HL-60 (cell line): ENCODE data around the gene IPPK.

Experiments used
- DNase-seq, 2 experiments: peaks; one replicate each; pipeline ENCODE4 v3.0.0-alpha.2; 2010 to 2020; ENCODE audit warnings: low read depth in 1 of 2, low spot score in 1 of 2
- H3K27ac ChIP-seq: fragments of 250-450 bp; sonication (Bioruptor Pico); replicated peaks from 2 replicates; pipeline ENCODE4 v1.5.1; 2020; ENCODE audit warnings: mild to moderate bottlenecking, moderate library complexity
- H3K27me3 ChIP-seq: fragments of 250-450 bp; sonication (Bioruptor Pico); 2 replicates; pipeline ENCODE4 v1.5.1; 2021; ENCODE audit warnings: mild to moderate bottlenecking, moderate library complexity; ENCODE audit not compliant: insufficient read depth, poor library complexity, severe bottlenecking
- H3K4me3 ChIP-seq: replicated peaks from 2 replicates; pipeline ENCODE4 v1.5.1; 2011; ENCODE audit warnings: mild to moderate bottlenecking, control low read depth, low read length; ENCODE audit not compliant: insufficient read depth
- GABPA ChIP-seq: IDR thresholded peaks from 2 replicates; pipeline ENCODE4 v1.6.1; 2012; ENCODE audit warnings: low read depth
- POLR2AphosphoS5 ChIP-seq: IDR thresholded peaks from 2 replicates; pipeline ENCODE4 v1.6.1; 2012; ENCODE audit warnings: low read depth
- SPI1 ChIP-seq: IDR thresholded peaks from 2 replicates; pipeline ENCODE4 v1.6.1; 2012; ENCODE audit warnings: low read depth, mild to moderate bottlenecking, borderline replicate concordance
- TF ChIP-seq, protein P1 (sequence below): IDR thresholded peaks from one replicate; pipeline ENCODE4 v1.5.1; 2011; ENCODE audit warnings: low read length, control low read depth, inconsistent platforms; ENCODE audit not compliant: insufficient read depth
- TF ChIP-seq, protein P2 (sequence below): IDR thresholded peaks from 2 replicates; pipeline ENCODE4 v1.6.1; 2012; ENCODE audit warnings: low read depth; ENCODE audit not compliant: insufficient replicate concordance

IPPK gene

DNA sequence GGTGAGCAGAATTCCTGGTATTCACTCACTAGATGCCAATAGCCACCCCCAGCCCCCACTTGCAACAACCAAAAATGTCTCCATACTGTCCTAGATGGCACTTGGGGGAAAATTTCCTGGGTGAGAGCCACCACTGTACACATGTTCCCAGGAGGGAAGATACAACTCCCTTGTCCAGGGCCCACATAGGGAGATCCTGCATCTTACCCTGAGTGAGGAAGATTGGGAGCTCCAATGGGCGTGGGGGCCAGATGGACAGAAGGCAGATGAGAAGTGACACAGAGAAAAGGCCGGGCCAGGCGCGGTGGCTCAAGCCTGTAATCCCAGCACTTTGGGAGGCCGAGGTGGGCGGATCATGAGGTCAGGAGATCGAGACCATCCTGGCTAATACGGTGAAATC, 12.3 kb upstream of the IPPK start:
- TF ChIP-seq POLR2AphosphoS5 (no peak), GABPA (no peak), SPI1 (no peak)
- TF ChIP-seq, protein P1, sequence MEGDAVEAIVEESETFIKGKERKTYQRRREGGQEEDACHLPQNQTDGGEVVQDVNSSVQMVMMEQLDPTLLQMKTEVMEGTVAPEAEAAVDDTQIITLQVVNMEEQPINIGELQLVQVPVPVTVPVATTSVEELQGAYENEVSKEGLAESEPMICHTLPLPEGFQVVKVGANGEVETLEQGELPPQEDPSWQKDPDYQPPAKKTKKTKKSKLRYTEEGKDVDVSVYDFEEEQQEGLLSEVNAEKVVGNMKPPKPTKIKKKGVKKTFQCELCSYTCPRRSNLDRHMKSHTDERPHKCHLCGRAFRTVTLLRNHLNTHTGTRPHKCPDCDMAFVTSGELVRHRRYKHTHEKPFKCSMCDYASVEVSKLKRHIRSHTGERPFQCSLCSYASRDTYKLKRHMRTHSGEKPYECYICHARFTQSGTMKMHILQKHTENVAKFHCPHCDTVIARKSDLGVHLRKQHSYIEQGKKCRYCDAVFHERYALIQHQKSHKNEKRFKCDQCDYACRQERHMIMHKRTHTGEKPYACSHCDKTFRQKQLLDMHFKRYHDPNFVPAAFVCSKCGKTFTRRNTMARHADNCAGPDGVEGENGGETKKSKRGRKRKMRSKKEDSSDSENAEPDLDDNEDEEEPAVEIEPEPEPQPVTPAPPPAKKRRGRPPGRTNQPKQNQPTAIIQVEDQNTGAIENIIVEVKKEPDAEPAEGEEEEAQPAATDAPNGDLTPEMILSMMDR = no peak
- TF ChIP-seq, protein P2, sequence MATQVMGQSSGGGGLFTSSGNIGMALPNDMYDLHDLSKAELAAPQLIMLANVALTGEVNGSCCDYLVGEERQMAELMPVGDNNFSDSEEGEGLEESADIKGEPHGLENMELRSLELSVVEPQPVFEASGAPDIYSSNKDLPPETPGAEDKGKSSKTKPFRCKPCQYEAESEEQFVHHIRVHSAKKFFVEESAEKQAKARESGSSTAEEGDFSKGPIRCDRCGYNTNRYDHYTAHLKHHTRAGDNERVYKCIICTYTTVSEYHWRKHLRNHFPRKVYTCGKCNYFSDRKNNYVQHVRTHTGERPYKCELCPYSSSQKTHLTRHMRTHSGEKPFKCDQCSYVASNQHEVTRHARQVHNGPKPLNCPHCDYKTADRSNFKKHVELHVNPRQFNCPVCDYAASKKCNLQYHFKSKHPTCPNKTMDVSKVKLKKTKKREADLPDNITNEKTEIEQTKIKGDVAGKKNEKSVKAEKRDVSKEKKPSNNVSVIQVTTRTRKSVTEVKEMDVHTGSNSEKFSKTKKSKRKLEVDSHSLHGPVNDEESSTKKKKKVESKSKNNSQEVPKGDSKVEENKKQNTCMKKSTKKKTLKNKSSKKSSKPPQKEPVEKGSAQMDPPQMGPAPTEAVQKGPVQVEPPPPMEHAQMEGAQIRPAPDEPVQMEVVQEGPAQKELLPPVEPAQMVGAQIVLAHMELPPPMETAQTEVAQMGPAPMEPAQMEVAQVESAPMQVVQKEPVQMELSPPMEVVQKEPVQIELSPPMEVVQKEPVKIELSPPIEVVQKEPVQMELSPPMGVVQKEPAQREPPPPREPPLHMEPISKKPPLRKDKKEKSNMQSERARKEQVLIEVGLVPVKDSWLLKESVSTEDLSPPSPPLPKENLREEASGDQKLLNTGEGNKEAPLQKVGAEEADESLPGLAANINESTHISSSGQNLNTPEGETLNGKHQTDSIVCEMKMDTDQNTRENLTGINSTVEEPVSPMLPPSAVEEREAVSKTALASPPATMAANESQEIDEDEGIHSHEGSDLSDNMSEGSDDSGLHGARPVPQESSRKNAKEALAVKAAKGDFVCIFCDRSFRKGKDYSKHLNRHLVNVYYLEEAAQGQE = no peak
- no peak overlapping the region for H3K27ac ChIP-seq
- H3K27me3 ChIP-seq = no peaks in the 10 kb centered on the region
- DNase-seq = no peak
- no peak overlapping the region for H3K4me3 ChIP-seq

DNA sequence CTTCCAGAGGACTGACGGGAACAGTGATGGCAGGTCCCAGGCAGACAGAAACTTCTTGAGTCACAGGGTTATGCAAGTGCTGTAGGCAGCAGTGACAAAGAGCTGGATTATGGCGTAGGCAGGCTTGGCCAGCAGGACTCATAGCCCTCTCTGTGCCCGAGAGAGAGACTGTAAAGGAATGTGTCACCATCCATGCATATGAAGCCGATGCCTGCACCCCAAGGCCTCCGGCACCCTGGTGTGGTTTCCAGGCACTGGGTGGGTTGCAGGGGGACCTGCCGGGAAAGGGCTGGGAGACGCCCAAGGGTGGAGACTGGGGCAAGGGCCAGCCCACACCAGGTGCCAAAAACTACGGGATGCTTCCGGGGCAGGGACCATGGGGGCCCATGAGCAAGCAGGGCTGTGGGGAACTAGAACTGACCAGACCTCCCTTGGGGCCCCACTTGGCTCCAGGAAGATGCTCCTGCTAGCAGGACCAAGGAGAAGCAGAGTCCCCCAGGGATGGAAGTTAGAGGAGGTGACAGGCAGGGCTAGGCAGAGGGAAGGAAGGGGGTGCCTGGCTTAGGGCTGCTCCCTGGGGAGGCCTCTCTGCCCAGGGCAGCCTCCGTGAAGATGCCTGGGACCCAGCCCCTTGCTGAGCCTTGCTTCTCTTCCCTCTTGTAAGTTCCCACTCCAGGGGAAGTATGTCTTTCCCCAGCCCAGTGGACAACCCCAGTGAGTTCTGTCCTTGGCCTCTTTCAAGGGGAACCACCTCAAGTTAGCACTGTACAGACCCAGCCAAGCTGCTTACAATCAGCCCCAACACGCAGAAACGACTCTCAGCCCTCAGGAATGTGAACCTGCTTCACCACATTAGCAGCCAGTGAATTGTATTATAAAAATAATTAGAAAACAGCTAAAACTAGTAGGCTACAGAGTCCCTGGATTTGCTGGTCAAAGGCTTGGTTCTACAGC, 10.5 kb upstream of the IPPK start:
- Histone ChIP-seq H3K4me3 (no peak overlapping the region), H3K27me3 (no peaks in the 10 kb centered on the region), H3K27ac (no peak overlapping the region)
- no peak for DNase-seq
- no peak for TF ChIP-seq GABPA
- TF ChIP-seq, protein P2 = no peak
- no peak for TF ChIP-seq POLR2AphosphoS5
- no peak for TF ChIP-seq SPI1
- TF ChIP-seq, protein P1 = no peak

DNA sequence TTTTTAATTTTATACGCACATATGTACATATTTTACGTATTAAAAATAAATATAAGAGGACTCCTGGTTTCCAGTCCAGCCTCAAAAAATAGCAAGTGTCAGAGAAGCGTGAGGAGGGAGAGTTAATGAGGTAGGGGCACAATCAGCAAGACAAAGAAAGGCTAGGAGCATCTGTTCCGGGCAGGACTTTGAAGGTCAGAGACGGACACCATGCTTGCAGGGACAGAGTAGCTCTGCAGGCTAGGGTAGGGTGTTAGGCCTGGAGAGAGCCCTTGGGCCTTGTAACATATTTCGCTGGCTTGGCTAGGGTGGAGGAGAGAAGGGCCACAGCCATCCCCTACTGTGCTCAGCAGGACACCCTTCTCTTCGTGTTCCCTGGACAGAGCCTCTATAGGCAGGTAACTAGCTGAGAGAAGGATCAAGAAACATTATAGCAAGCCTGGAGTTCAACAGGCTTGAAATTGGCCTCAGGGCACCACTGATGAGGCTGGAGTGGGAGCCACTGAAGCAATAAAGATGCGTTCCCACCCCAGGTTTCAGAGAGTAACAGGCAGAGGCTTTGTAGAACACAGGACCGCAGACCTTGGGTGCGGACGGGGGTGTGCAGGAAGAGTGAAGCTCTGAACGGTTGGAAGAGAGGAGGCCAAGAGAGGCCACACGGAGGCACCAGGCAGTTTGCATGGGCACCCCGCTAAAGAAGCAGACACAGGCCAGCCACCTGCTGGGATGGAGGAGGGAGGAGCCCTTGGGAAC, 9.7 kb upstream of the IPPK start:
- TF ChIP-seq, protein P2 = no peak
- no peak overlapping the region for H3K27ac ChIP-seq
- H3K27me3 ChIP-seq = no peaks in the 10 kb centered on the region
- no peak for DNase-seq
- no peak overlapping the region for H3K4me3 ChIP-seq
